HEK293T (cell line): Measurements from ENCODE around the gene DNASE1L1.
"Not testable (repeated sequence)": the region's sequence is repeated elsewhere in the genome, so short reads cannot be mapped to it uniquely, and the experiment has no call there.

Source experiments
- BHLHE40 ChIP-seq: fragments of 450-650 bp; IDR thresholded peaks from 2 replicates; pipeline ENCODE4 v1.6.1; 2016; ENCODE audit warnings: mild to moderate bottlenecking, moderate library complexity, borderline replicate concordance
- CTBP1 ChIP-seq: fragments of 450-650 bp; IDR thresholded peaks from 2 replicates; pipeline ENCODE4 v1.6.1; 2016; ENCODE audit warnings: borderline replicate concordance
- ELF4 ChIP-seq: fragments of 450-650 bp; IDR thresholded peaks from 2 replicates; pipeline ENCODE4 v1.6.1; 2017; ENCODE audit warnings: antibody characterized with exemption
- FOXA1 ChIP-seq: fragments of 450-650 bp; IDR thresholded peaks from 2 replicates; pipeline ENCODE4 v1.6.1; 2016; ENCODE audit warnings: mild to moderate bottlenecking
- FOXK2 ChIP-seq: fragments of 450-650 bp; IDR thresholded peaks from 2 replicates; pipeline ENCODE4 v1.6.1; 2016; ENCODE audit warnings: mild to moderate bottlenecking
- FOXM1 ChIP-seq: fragments of 450-650 bp; IDR thresholded peaks from 2 replicates; pipeline ENCODE4 v1.6.1; 2017; ENCODE audit warnings: mild to moderate bottlenecking, borderline replicate concordance
- HDGF ChIP-seq: fragments of 450-650 bp; IDR thresholded peaks from 2 replicates; pipeline ENCODE4 v1.6.1; 2017; ENCODE audit warnings: antibody characterized with exemption, borderline replicate concordance
- LEF1 ChIP-seq: fragments of 450-650 bp; IDR thresholded peaks from 2 replicates; pipeline ENCODE4 v1.6.1; 2017; ENCODE audit warnings: mild to moderate bottlenecking, borderline replicate concordance
- NFRKB ChIP-seq: fragments of 450-650 bp; IDR thresholded peaks from 2 replicates; pipeline ENCODE4 v1.6.1; 2016; ENCODE audit warnings: mild to moderate bottlenecking, moderate library complexity
- PKNOX1 ChIP-seq: fragments of 450-650 bp; IDR thresholded peaks from 2 replicates; pipeline ENCODE4 v1.6.1; 2016
- SP1 ChIP-seq: fragments of 450-650 bp; IDR thresholded peaks from 2 replicates; pipeline ENCODE4 v1.6.1; 2017
- SUZ12 ChIP-seq: fragments of 450-650 bp; IDR thresholded peaks from 2 replicates; pipeline ENCODE4 v1.6.1; 2016; ENCODE audit warnings: mild to moderate bottlenecking
- TARDBP ChIP-seq: fragments of 450-650 bp; IDR thresholded peaks from 2 replicates; pipeline ENCODE4 v1.6.1; 2016
- ZNF384 ChIP-seq: fragments of 450-650 bp; IDR thresholded peaks from 2 replicates; pipeline ENCODE4 v1.6.1; 2016

DNA sequence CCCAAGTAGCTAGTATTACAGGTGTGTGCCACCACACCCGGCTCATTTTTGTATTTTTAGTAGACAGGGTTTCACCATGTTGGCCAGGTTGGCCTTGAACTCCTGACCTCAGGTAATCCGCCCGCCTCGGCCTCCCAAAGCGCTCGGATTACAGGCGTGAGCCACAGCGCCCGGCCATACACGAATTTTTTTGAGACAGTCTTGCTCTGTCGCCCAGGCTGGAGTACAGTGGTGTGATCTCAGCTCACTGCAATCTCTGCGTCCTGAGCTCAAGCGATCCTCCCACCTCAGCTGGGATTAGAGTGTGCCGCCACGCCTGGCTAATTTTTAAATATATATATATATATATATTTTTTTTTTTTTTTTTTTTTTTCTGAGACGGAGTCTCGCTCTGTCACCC is 12.7 kb downstream of the DNASE1L1 start:
- not testable (repeated sequence) for TF ChIP-seq SP1, FOXA1, TARDBP, PKNOX1, ELF4, BHLHE40, CTBP1, ZNF384, FOXK2, SUZ12, HDGF, FOXM1, LEF1, NFRKB
